HEK293 (cell line): ENCODE results near the gene AAK1.

Experiments
- CTCF ChIA-PET: fragments of 350-600 bp; formaldehyde crosslinking; extraction: SDS; loops from one replicate; lab custom pipeline; 2021; ENCODE audit warnings: antibody characterized with exemption; lab: Yijun Ruan, JAX
- POLR2A ChIA-PET: fragments of 300-600 bp; formaldehyde crosslinking; extraction: SDS; loops from one replicate; lab custom pipeline; 2020; ENCODE audit warnings: antibody characterized with exemption, inconsistent platforms; lab: Yijun Ruan, JAX
- H3K27ac ChIP-seq: fragments of 200-500 bp; sonication (Bioruptor generic); 2 replicates; pipeline ENCODE4 v1.5.1; 2014; ENCODE audit warnings: low read depth, low read length, control low read depth, inconsistent platforms; ENCODE audit errors: extremely low read depth
- H3K36me3 ChIP-seq, 2 experiments: fragments of 200-500 bp in 1 of 2; sonication (Bioruptor generic) in 1 of 2; 1 replicate in 1 of 2; 2 replicates in 1 of 2; pipeline ENCODE4 v1.5.1; 2014 to 2017; ENCODE audit warnings: inconsistent platforms in 2 of 2, low read length in 2 of 2; ENCODE audit not compliant: control insufficient read depth in 2 of 2, insufficient read depth in 1 of 2
- H3K4me1 ChIP-seq: fragments of 200-500 bp; sonication (Bioruptor generic); 2 replicates; pipeline ENCODE4 v1.5.1; 2014; ENCODE audit warnings: mild to moderate bottlenecking, low read length, inconsistent platforms; ENCODE audit not compliant: control insufficient read depth, insufficient read depth
- H3K4me3 ChIP-seq: 2 replicates; pipeline ENCODE4 v1.5.1; 2011; ENCODE audit warnings: low read depth, mild to moderate bottlenecking, control low read depth, low read length, moderate library complexity
- H3K9me3 ChIP-seq: fragments of 200-500 bp; sonication (Bioruptor generic); 2 replicates; pipeline ENCODE4 v1.5.1; 2014; ENCODE audit warnings: low read depth, low read length, inconsistent platforms; ENCODE audit not compliant: control insufficient read depth, insufficient read depth
- IKZF3 ChIP-seq: fragments of 450-650 bp; IDR thresholded peaks from 2 replicates; pipeline ENCODE4 v1.5.0; 2018; ENCODE audit warnings: missing biosample characterization, mild to moderate bottlenecking, missing genetic modification characterization, moderate library complexity
- KLF10 ChIP-seq: fragments of 450-650 bp; IDR thresholded peaks from 2 replicates; pipeline ENCODE4 v1.5.1; 2018; ENCODE audit warnings: missing biosample characterization, mild to moderate bottlenecking, missing genetic modification characterization
- KLF16 ChIP-seq: fragments of 450-650 bp; formaldehyde crosslinking; IDR thresholded peaks from 2 replicates; pipeline ENCODE4 v1.5.1; 2017; ENCODE audit warnings: missing biosample characterization, missing genetic modification characterization
- KLF8 ChIP-seq: fragments of 450-650 bp; formaldehyde crosslinking; IDR thresholded peaks from 2 replicates; pipeline ENCODE4 v1.5.1; 2016; ENCODE audit warnings: missing biosample characterization, missing genetic modification characterization
- OSR2 ChIP-seq: fragments of 450-650 bp; formaldehyde crosslinking; IDR thresholded peaks from 2 replicates; pipeline ENCODE4 v1.5.1; 2016; ENCODE audit warnings: missing biosample characterization, missing genetic modification characterization
- SP7 ChIP-seq: fragments of 450-650 bp; formaldehyde crosslinking; IDR thresholded peaks from 2 replicates; pipeline ENCODE4 v1.5.1; 2016; ENCODE audit warnings: missing biosample characterization, missing genetic modification characterization
- ZBTB20 ChIP-seq: fragments of 450-650 bp; formaldehyde crosslinking; IDR thresholded peaks from 2 replicates; pipeline ENCODE4 v1.5.1; 2016; ENCODE audit warnings: missing biosample characterization, missing genetic modification characterization
- ZBTB21 ChIP-seq: fragments of 450-650 bp; formaldehyde crosslinking; IDR thresholded peaks from 2 replicates; pipeline ENCODE4 v1.5.1; 2017; ENCODE audit warnings: missing biosample characterization, missing genetic modification characterization
- ZEB2 ChIP-seq: fragments of 450-650 bp; formaldehyde crosslinking; IDR thresholded peaks from 2 replicates; pipeline ENCODE4 v1.5.1; 2016; ENCODE audit warnings: missing biosample characterization, missing genetic modification characterization
- ZFP41 ChIP-seq: fragments of 450-650 bp; formaldehyde crosslinking; IDR thresholded peaks from 2 replicates; pipeline ENCODE4 v1.5.1; 2016; ENCODE audit warnings: missing biosample characterization, missing genetic modification characterization, borderline replicate concordance
- ZNF169 ChIP-seq: fragments of 450-650 bp; formaldehyde crosslinking; IDR thresholded peaks from 2 replicates; pipeline ENCODE4 v1.5.1; 2016; ENCODE audit warnings: missing biosample characterization, missing genetic modification characterization
- ZNF18 ChIP-seq: fragments of 450-650 bp; formaldehyde crosslinking; IDR thresholded peaks from 2 replicates; pipeline ENCODE4 v1.5.1; 2016; ENCODE audit warnings: missing biosample characterization, missing genetic modification characterization
- ZNF19 ChIP-seq: fragments of 450-650 bp; formaldehyde crosslinking; IDR thresholded peaks from 2 replicates; pipeline ENCODE4; 2016; ENCODE audit warnings: missing biosample characterization, missing genetic modification characterization, low read depth
- ZNF211 ChIP-seq: fragments of 450-650 bp; formaldehyde crosslinking; IDR thresholded peaks from 2 replicates; pipeline ENCODE4 v1.5.1; 2016; ENCODE audit warnings: low read depth, missing biosample characterization, missing genetic modification characterization
- ZNF23 ChIP-seq: fragments of 450-650 bp; formaldehyde crosslinking; IDR thresholded peaks from 2 replicates; pipeline ENCODE4 v1.5.1; 2016; ENCODE audit warnings: missing biosample characterization, missing genetic modification characterization, borderline replicate concordance
- ZNF362 ChIP-seq: fragments of 450-650 bp; formaldehyde crosslinking; IDR thresholded peaks from 2 replicates; pipeline ENCODE4 v1.5.1; 2016; ENCODE audit warnings: missing biosample characterization, missing genetic modification characterization
- ZNF518A ChIP-seq: fragments of 450-650 bp; formaldehyde crosslinking; conservative IDR thresholded peaks from 2 replicates; pipeline ENCODE4 v1.5.1; 2016; ENCODE audit warnings: low read depth, missing biosample characterization, missing genetic modification characterization
- ZNF558 ChIP-seq: fragments of 450-650 bp; formaldehyde crosslinking; IDR thresholded peaks from 2 replicates; pipeline ENCODE4 v1.5.1; 2016; ENCODE audit warnings: missing biosample characterization, missing genetic modification characterization
- ZNF658 ChIP-seq: fragments of 450-650 bp; formaldehyde crosslinking; IDR thresholded peaks from 2 replicates; pipeline ENCODE4; 2016; ENCODE audit warnings: missing biosample characterization, missing genetic modification characterization
- ZNF670 ChIP-seq: fragments of 450-650 bp; formaldehyde crosslinking; IDR thresholded peaks from 2 replicates; pipeline ENCODE4 v1.5.1; 2016; ENCODE audit warnings: missing biosample characterization, missing genetic modification characterization, low read depth
- ZSCAN23 ChIP-seq: fragments of 450-650 bp; formaldehyde crosslinking; IDR thresholded peaks from 2 replicates; pipeline ENCODE4 v1.5.1; 2016; ENCODE audit warnings: missing biosample characterization, missing genetic modification characterization
- TF ChIP-seq, protein P1 (sequence below): fragments of 450-650 bp; formaldehyde crosslinking; IDR thresholded peaks from 2 replicates; pipeline ENCODE4 v1.5.1; 2017; ENCODE audit warnings: missing biosample characterization, missing genetic modification characterization
- TF ChIP-seq, protein P2 (sequence below): fragments of 450-650 bp; formaldehyde crosslinking; IDR thresholded peaks from 2 replicates; pipeline ENCODE4 v1.5.1; 2017; ENCODE audit warnings: missing biosample characterization, missing genetic modification characterization
- TF ChIP-seq, protein P3 (sequence below): fragments of 450-650 bp; formaldehyde crosslinking; IDR thresholded peaks from 2 replicates; pipeline ENCODE4 v1.5.1; 2017; ENCODE audit warnings: missing biosample characterization, missing genetic modification characterization

Gene AAK1

DNA sequence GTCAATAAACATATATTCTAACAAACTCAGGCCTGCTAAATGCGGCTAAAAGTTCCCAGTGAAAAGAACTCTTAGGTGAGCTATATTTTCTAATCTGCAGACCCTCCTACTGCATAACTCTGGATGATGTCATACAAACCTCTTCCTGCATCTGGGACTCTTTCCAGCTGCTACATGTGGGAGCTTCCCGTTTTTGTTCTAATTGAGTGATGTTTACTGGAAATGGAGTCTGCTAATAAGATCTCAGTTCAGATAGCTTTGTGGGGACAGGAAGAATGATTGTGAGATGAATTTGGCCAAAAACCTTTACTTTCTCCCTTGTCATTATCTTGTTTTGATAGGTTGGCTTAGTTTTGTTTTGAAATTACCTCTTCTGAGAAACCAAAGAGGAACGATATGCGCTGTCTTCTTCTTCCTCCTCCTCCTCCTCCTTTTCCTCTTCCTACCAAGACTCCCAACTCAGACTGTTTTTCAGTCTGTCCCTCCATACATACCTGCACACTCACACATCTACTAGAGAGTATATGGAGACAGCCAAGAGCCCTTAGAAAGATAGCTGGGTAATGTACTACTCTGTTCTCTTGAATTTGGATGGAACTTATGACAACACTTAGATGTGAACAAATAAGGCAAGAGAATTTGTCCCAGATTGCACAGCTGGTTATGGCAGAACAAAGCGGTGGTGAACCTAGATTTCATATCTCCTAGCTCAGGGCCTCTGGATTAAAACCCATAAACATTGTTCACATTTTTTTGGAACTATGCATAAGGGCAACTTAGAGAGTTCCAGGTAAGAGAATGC, 39.8 kb upstream of the AAK1 start:
- no peak overlapping the region for H3K27ac ChIP-seq
- no peak overlapping the region for H3K4me3 ChIP-seq
- H3K9me3 ChIP-seq, result no peaks in the 10 kb centered on the region
- ChIA-PET POLR2A (interaction anchor here (0.5 to 1.7 kb wide), 6 partner anchors 14 to 508 kb away, joined by 3 to 9 read pairs (median 3); partner anchors contain the start of genes AAK1, C2orf42 and NFU1), CTCF (interaction anchor here (0.6 to 1.3 kb wide), 7 partner anchors 16 to 265 kb away, joined by 3 to 6 read pairs (median 3); partner anchors contain the start of gene NFU1)
- no peaks in the 10 kb centered on the region for H3K36me3 ChIP-seq
- 0 out of 2 replicates have a peak, but pooled peaks cover 4% of the 10 kb centered on the region for H3K4me1 ChIP-seq
- no peak for TF ChIP-seq ZNF558 (tag by site-specific recombination)
- 0 out of 2 replicates have a peak, but pooled peaks have one; percentile 9 for TF ChIP-seq KLF8 (tag by site-specific recombination)
- TF ChIP-seq ZFP41 (tag by site-specific recombination), result no peak
- no peak for TF ChIP-seq ZBTB20 (tag by site-specific recombination)
- TF ChIP-seq ZEB2 (tag by site-specific recombination), result peak; percentile 39; the same call in 1 of the 2 replicates
- 0 out of 2 replicates have a peak, but pooled peaks have one; percentile 31 for TF ChIP-seq OSR2 (tag by site-specific recombination)
- peak; percentile 41; the same call in 1 of the 2 replicates for TF ChIP-seq ZNF518A (tag by site-specific recombination)
- no peak for TF ChIP-seq ZSCAN23
- TF ChIP-seq, protein P1, sequence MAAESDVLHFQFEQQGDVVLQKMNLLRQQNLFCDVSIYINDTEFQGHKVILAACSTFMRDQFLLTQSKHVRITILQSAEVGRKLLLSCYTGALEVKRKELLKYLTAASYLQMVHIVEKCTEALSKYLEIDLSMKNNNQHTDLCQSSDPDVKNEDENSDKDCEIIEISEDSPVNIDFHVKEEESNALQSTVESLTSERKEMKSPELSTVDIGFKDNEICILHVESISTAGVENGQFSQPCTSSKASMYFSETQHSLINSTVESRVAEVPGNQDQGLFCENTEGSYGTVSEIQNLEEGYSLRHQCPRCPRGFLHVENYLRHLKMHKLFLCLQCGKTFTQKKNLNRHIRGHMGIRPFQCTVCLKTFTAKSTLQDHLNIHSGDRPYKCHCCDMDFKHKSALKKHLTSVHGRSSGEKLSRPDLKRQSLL, result no peak
- no peak for TF ChIP-seq ZNF169
- TF ChIP-seq, protein P2, sequence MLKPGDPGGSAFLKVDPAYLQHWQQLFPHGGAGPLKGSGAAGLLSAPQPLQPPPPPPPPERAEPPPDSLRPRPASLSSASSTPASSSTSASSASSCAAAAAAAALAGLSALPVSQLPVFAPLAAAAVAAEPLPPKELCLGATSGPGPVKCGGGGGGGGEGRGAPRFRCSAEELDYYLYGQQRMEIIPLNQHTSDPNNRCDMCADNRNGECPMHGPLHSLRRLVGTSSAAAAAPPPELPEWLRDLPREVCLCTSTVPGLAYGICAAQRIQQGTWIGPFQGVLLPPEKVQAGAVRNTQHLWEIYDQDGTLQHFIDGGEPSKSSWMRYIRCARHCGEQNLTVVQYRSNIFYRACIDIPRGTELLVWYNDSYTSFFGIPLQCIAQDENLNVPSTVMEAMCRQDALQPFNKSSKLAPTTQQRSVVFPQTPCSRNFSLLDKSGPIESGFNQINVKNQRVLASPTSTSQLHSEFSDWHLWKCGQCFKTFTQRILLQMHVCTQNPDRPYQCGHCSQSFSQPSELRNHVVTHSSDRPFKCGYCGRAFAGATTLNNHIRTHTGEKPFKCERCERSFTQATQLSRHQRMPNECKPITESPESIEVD (tag by site-specific recombination), result no peak
- TF ChIP-seq ZNF211 (tag by site-specific recombination), result no peak
- TF ChIP-seq ZNF670 (tag by site-specific recombination), result no peak
- TF ChIP-seq ZBTB21, result peak; percentile 80
- TF ChIP-seq ZNF19 (tag by site-specific recombination), result no peak
- TF ChIP-seq ZNF18 (tag by site-specific recombination), result no peak
- TF ChIP-seq ZNF362 (tag by site-specific recombination), result no peak
- TF ChIP-seq KLF16 (tag by site-specific recombination), result peak; percentile 71
- TF ChIP-seq IKZF3, result peak; percentile 81
- TF ChIP-seq KLF10 (tag by site-specific recombination), result 0 out of 2 replicates have a peak, but pooled peaks have one; percentile 28
- TF ChIP-seq ZNF23 (tag by site-specific recombination), result no peak
- TF ChIP-seq SP7, result peak; percentile 66
- TF ChIP-seq, protein P3, sequence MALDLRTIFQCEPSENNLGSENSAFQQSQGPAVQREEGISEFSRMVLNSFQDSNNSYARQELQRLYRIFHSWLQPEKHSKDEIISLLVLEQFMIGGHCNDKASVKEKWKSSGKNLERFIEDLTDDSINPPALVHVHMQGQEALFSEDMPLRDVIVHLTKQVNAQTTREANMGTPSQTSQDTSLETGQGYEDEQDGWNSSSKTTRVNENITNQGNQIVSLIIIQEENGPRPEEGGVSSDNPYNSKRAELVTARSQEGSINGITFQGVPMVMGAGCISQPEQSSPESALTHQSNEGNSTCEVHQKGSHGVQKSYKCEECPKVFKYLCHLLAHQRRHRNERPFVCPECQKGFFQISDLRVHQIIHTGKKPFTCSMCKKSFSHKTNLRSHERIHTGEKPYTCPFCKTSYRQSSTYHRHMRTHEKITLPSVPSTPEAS (tag by site-specific recombination), result no peak
- no peak for TF ChIP-seq ZNF658 (tag by site-specific recombination)
